IMR-90 (cell line): ENCODE measurements around the gene CLEC2A. TPM values are rescaled to one million over a fixed set of nuclear protein-coding genes. Genes with fewer than 3 reads are reported as not detected.

Experiments used
- ATAC-seq: fragments of 200-7000 bp; cut with Tn5 transposase; 2 replicates; pipeline ENCODE4 v1.9.1; 2020; ENCODE audit warnings: low read depth, mild to moderate bottlenecking, moderate library complexity
- BruUV-seq: library from RNA; stranded (reverse); fragments of 400-500 nt; replicated peaks from 2 replicates; lab custom pipeline; 2021; lab: Mats Ljungman, UMichigan
- CTCF ChIA-PET: fragments of 300-600 bp; formaldehyde crosslinking; extraction: SDS; loops from one replicate; lab custom pipeline; 2021; ENCODE audit warnings: antibody characterized with exemption; lab: Yijun Ruan, JAX
- POLR2A ChIA-PET: fragments of 300-600 bp; sonication (Branson Sonifier 250); formaldehyde crosslinking; loops from one replicate; lab custom pipeline; 2022; ENCODE audit warnings: antibody characterized with exemption; ENCODE audit not compliant: unreplicated experiment; lab: Charles Lee
- DNase-seq: peaks from one replicate; pipeline ENCODE4 v3.0.0; 2013
- H2AFZ ChIP-seq: replicated peaks from 2 replicates; pipeline ENCODE3; 2013; ENCODE audit warnings: low read length, mild to moderate bottlenecking; ENCODE audit not compliant: poor library complexity
- H2AK5ac ChIP-seq: 2 replicates; pipeline ENCODE4 v1.6.1; 2013; ENCODE audit warnings: low read depth, low read length, inconsistent platforms
- H2AK9ac ChIP-seq: replicated peaks from 2 replicates; pipeline ENCODE3; 2013; ENCODE audit warnings: mild to moderate bottlenecking, low read depth, low read length, moderate library complexity; ENCODE audit not compliant: poor library complexity
- H2BK120ac ChIP-seq: 2 replicates; pipeline ENCODE4 v1.6.1; 2013; ENCODE audit warnings: low read depth, low read length, inconsistent platforms
- H2BK15ac ChIP-seq: 3 replicates; pipeline ENCODE4 v1.6.1; 2013; ENCODE audit warnings: low read depth, low read length, inconsistent platforms
- H2BK20ac ChIP-seq: 2 replicates; pipeline ENCODE4 v1.6.1; 2013; ENCODE audit warnings: low read depth, mild to moderate bottlenecking, inconsistent platforms, low read length, moderate library complexity
- H2BK5ac ChIP-seq: 2 replicates; pipeline ENCODE4 v1.6.1; 2013; ENCODE audit warnings: mild to moderate bottlenecking, low read depth, low read length, inconsistent platforms; ENCODE audit not compliant: poor library complexity, severe bottlenecking
- H3K14ac ChIP-seq: replicated peaks from 2 replicates; pipeline ENCODE4 v1.6.1; 2013; ENCODE audit warnings: low read depth, low read length, inconsistent platforms
- H3K18ac ChIP-seq: 2 replicates; pipeline ENCODE4 v1.6.1; 2013; ENCODE audit warnings: low read depth, low read length, control low read depth
- H3K23ac ChIP-seq: 2 replicates; pipeline ENCODE4 v1.6.1; 2013; ENCODE audit warnings: low read depth, low read length, inconsistent platforms
- H3K27ac ChIP-seq: 2 replicates; pipeline ENCODE4 v1.5.1; 2013; ENCODE audit warnings: mild to moderate bottlenecking, control low read depth, low read length; ENCODE audit not compliant: insufficient read depth
- H3K27me3 ChIP-seq: 2 replicates; pipeline ENCODE4 v1.6.1; 2013; ENCODE audit warnings: low read length; ENCODE audit not compliant: control insufficient read depth, insufficient read depth
- H3K36me3 ChIP-seq: 2 replicates; pipeline ENCODE4 v1.6.1; 2013; ENCODE audit warnings: low read length, mixed read lengths; ENCODE audit not compliant: control insufficient read depth, insufficient read depth
- H3K4ac ChIP-seq: 2 replicates; pipeline ENCODE4 v1.6.1; 2013; ENCODE audit warnings: low read depth, low read length, inconsistent platforms
- H3K4me1 ChIP-seq: 2 replicates; pipeline ENCODE4 v1.6.1; 2013; ENCODE audit warnings: low read length, mixed read lengths; ENCODE audit not compliant: control insufficient read depth, insufficient read depth
- H3K4me2 ChIP-seq: 2 replicates; pipeline ENCODE4 v1.6.1; 2013; ENCODE audit warnings: low read depth, mild to moderate bottlenecking, control low read depth, low read length, moderate library complexity
- H3K4me3 ChIP-seq: 2 replicates; pipeline ENCODE4 v1.5.1; 2013; ENCODE audit warnings: low read depth, mild to moderate bottlenecking, control low read depth, low read length, moderate library complexity; ENCODE audit not compliant: insufficient read depth
- H3K56ac ChIP-seq: 2 replicates; pipeline ENCODE4 v1.6.1; 2013; ENCODE audit warnings: low read length, inconsistent platforms; ENCODE audit not compliant: insufficient read depth; ENCODE audit errors: extremely low read depth
- H3K79me1 ChIP-seq, 2 experiments: 2 replicates each; pipeline ENCODE4 v1.6.1; 2013; ENCODE audit warnings: low read length in 2 of 2, inconsistent platforms in 1 of 2, low read depth in 1 of 2
- H3K9ac ChIP-seq: 2 replicates; pipeline ENCODE4 v1.6.1; 2013; ENCODE audit warnings: low read depth, low read length, control low read depth
- H3K9me1 ChIP-seq: 2 replicates; pipeline ENCODE4 v1.6.1; 2013; ENCODE audit warnings: low read length, inconsistent platforms; ENCODE audit not compliant: insufficient read depth
- H3K9me3 ChIP-seq: 2 replicates; pipeline ENCODE4 v1.6.1; 2013; ENCODE audit warnings: low read length; ENCODE audit not compliant: control insufficient read depth, insufficient read depth
- H4K20me1 ChIP-seq: 2 replicates; pipeline ENCODE4 v1.6.1; 2013; ENCODE audit warnings: low read length, inconsistent platforms; ENCODE audit not compliant: insufficient read depth
- H4K5ac ChIP-seq: 2 replicates; pipeline ENCODE4 v1.6.1; 2013; ENCODE audit warnings: mild to moderate bottlenecking, low read depth, low read length, control low read depth
- H4K8ac ChIP-seq, 2 experiments: 2 replicates each; pipeline ENCODE4 v1.6.1; 2013; ENCODE audit warnings: low read depth in 2 of 2, low read length in 2 of 2, control low read depth in 1 of 2, inconsistent platforms in 1 of 2
- H4K91ac ChIP-seq: 2 replicates; pipeline ENCODE4 v1.6.1; 2013; ENCODE audit warnings: low read depth, low read length, inconsistent platforms; ENCODE audit not compliant: insufficient read depth
- CEBPB ChIP-seq: IDR thresholded peaks from 2 replicates; pipeline ENCODE4 v1.6.1; 2012; ENCODE audit warnings: low read depth, low read length, improper control_type of control experiment
- CHD1 ChIP-seq: IDR thresholded peaks from 2 replicates; pipeline ENCODE4 v1.6.1; 2012; ENCODE audit warnings: low read depth, low read length, improper control_type of control experiment
- ELK1 ChIP-seq: fragments of 150-350 bp; IDR thresholded peaks from 2 replicates; pipeline ENCODE4 v1.6.1; 2016; ENCODE audit warnings: low read depth, mild to moderate bottlenecking, low read length, moderate library complexity, borderline replicate concordance
- FOS ChIP-seq: fragments of 150-350 bp; IDR thresholded peaks from 2 replicates; pipeline ENCODE4 v1.6.1; 2016; ENCODE audit warnings: low read depth, low read length
- MXI1 ChIP-seq: IDR thresholded peaks from 2 replicates; pipeline ENCODE4 v1.6.1; 2012; ENCODE audit warnings: low read depth, mild to moderate bottlenecking, low read length, moderate library complexity, borderline replicate concordance
- NFE2L2 ChIP-seq: fragments of 150-350 bp; IDR thresholded peaks from 2 replicates; pipeline ENCODE4 v1.6.1; 2016; ENCODE audit warnings: low read depth, mild to moderate bottlenecking, low read length
- POLR2A ChIP-seq: IDR thresholded peaks from 2 replicates; pipeline ENCODE4 v1.6.1; 2012; ENCODE audit warnings: mild to moderate bottlenecking, low read depth, low read length
- RFX5 ChIP-seq: IDR thresholded peaks from 2 replicates; pipeline ENCODE4 v1.8.0; 2012; ENCODE audit warnings: low read depth, mild to moderate bottlenecking, low read length, moderate library complexity
- dilution Hi-C: fragments of 300-500 bp; cut with HindIII; formaldehyde crosslinking; loops from one replicate; pipeline ENCODE4 v1.14.3; 2018; ENCODE audit warnings: low sequenced_read_pairs; ENCODE audit not compliant: unreplicated experiment
- in situ Hi-C: fragments of 300-500 bp; cut with MboI; formaldehyde crosslinking; loops from 3 replicates; pipeline ENCODE4 v1.14.3; 2019; ENCODE audit warnings: low sequenced_read_pairs, inconsistent platforms, mixed read lengths
- intact Hi-C: fragments of 100-400 bp; cut with micrococcal nuclease; formaldehyde crosslinking; loops from 2 replicates; pipeline ENCODE4 v1.10.0; 2022
- polyA plus RNA-seq, 3 experiments: library from polyadenylated mRNA; depleted of rRNA; stranded (reverse); fragments of >200 nt; gene quantifications; 2 replicates each; pipeline ENCODE4 v1.2.3, GENCODE V29; 2012; ENCODE audit warnings: low replicate concordance in 1 of 3
- total RNA-seq: library from RNA; depleted of rRNA; stranded (reverse); fragments of >200 nt; gene quantifications from 2 replicates; pipeline ENCODE4 v1.2.3, GENCODE V29; 2012

The CLEC2A gene
- total and polyA plus RNA-seq, 2 of the 4 experiments (the other 2 are of a cell fraction) = not detected

GRCh38 chr12:9909724-9910123 is 22.4 kb downstream of the CLEC2A start:
- no peak overlapping the region for H3K4ac ChIP-seq
- intact Hi-C loops (no loop called here), in situ Hi-C loops (no loop called here), dilution Hi-C loops (no loop called here)
- no peak overlapping the region for H4K91ac ChIP-seq
- no peaks in the 10 kb centered on the region for H3K79me1 ChIP-seq
- H4K20me1 ChIP-seq = no peaks in the 10 kb centered on the region
- ChIA-PET POLR2A (no interaction called here), CTCF (no interaction called here)
- no peak overlapping the region for H2BK120ac ChIP-seq
- no peak overlapping the region for H4K8ac ChIP-seq
- H2BK5ac ChIP-seq = no peak overlapping the region
- H3K9me1 ChIP-seq = no peaks in the 10 kb centered on the region
- H3K56ac ChIP-seq = no peak overlapping the region
- no TSS peak for BruUV-seq
- no peak overlapping the region for H3K18ac ChIP-seq
- no peak overlapping the region for H3K4me2 ChIP-seq
- DNase-seq (no peak), ATAC-seq (no peak)
- no peak overlapping the region for H2AK5ac ChIP-seq
- no peak overlapping the region for H3K9ac ChIP-seq
- no peak overlapping the region for H4K5ac ChIP-seq
- H2BK15ac ChIP-seq = no peak overlapping the region
- H3K9me3 ChIP-seq = peaks cover 13% of the 10 kb centered on the region
- H2AFZ ChIP-seq = no peak overlapping the region
- no peak overlapping the region for H3K14ac ChIP-seq
- H2BK20ac ChIP-seq = no peak overlapping the region
- TF ChIP-seq CEBPB (no peak), RFX5 (no peak), CHD1 (no peak), FOS (no peak), MXI1 (no peak), ELK1 (no peak), NFE2L2 (no peak), POLR2A (no peak)
- H3K4me1 ChIP-seq = no peaks in the 10 kb centered on the region
- H3K36me3 ChIP-seq = no peaks in the 10 kb centered on the region
- H3K27me3 ChIP-seq = no peaks in the 10 kb centered on the region
- H3K27ac ChIP-seq = no peak overlapping the region
- no peak overlapping the region for H3K4me3 ChIP-seq
- H3K23ac ChIP-seq = no peak overlapping the region
- no peak overlapping the region for H2AK9ac ChIP-seq
